H1 (cell line): ENCODE data around the gene EGFR. TPM values are rescaled to one million over a fixed set of nuclear protein-coding genes. Genes with fewer than 3 reads are reported as not detected.

Source experiments
- CTCF ChIA-PET: fragments of 300-600 bp; sonication (Branson Sonifier 250); formaldehyde crosslinking; loops from one replicate; lab custom pipeline; 2021; ENCODE audit not compliant: partially characterized antibody; lab: Charles Lee
- POLR2A ChIA-PET: fragments of 300-600 bp; sonication (Branson Sonifier 250); formaldehyde crosslinking; loops from one replicate; lab custom pipeline; 2021; ENCODE audit warnings: inconsistent platforms; ENCODE audit not compliant: partially characterized antibody; lab: Charles Lee
- DNase-seq, 2 experiments: peaks; one replicate each; pipeline versions ENCODE4 v3.0.0 to v3.0.0-alpha.2; 2010 to 2022; ENCODE audit warnings: low spot score in 2 of 2, low read depth in 1 of 2, mixed read lengths in 1 of 2
- FAIRE-seq: peaks from 2 replicates; lab custom pipeline; 2011; peaks lifted over from hg19 to GRCh38; lab: Jason Lieb, UNC
- H2AFZ ChIP-seq: 2 replicates; pipeline ENCODE4 v1.8.1; 2012; ENCODE audit warnings: low read length, inconsistent platforms
- H2AK5ac ChIP-seq: 2 replicates; pipeline ENCODE4 v1.6.1; 2013; ENCODE audit warnings: low read depth, low read length
- H2BK120ac ChIP-seq: replicated peaks from 2 replicates; pipeline ENCODE3; 2013; ENCODE audit warnings: low read depth, low read length, inconsistent platforms
- H2BK12ac ChIP-seq: 2 replicates; pipeline ENCODE4 v1.6.1; 2013; ENCODE audit warnings: low read depth, low read length
- H2BK15ac ChIP-seq: 2 replicates; pipeline ENCODE4 v1.6.1; 2013; ENCODE audit warnings: low read length
- H2BK20ac ChIP-seq: 2 replicates; pipeline ENCODE4 v1.6.1; 2013; ENCODE audit warnings: low read length
- H2BK5ac ChIP-seq: 2 replicates; pipeline ENCODE4 v1.6.1; 2013; ENCODE audit warnings: low read depth, low read length
- H3K14ac ChIP-seq: 2 replicates; pipeline ENCODE4 v1.6.1; 2013; ENCODE audit warnings: inconsistent platforms; ENCODE audit not compliant: insufficient read length
- H3K18ac ChIP-seq: 2 replicates; pipeline ENCODE4 v1.6.1; 2013; ENCODE audit warnings: low read length; ENCODE audit errors: extremely low read depth
- H3K23ac ChIP-seq: 2 replicates; pipeline ENCODE4 v1.6.1; 2013; ENCODE audit warnings: inconsistent platforms; ENCODE audit not compliant: insufficient read length
- H3K23me2 ChIP-seq: 2 replicates; pipeline ENCODE4 v1.6.1; 2013; ENCODE audit warnings: low read depth, low read length
- H3K27ac ChIP-seq: 2 replicates; pipeline ENCODE4 v1.6.1; 2011; ENCODE audit warnings: low read depth, low read length, inconsistent platforms
- H3K27me3 ChIP-seq, 4 experiments: replicated peaks in 1 of 4; 1 replicate in 1 of 4; 2 replicates in 3 of 4; pipeline versions ENCODE4 v1.6.1 to v1.8.1; 2011 to 2013; ENCODE audit warnings: low read length in 3 of 4, mild to moderate bottlenecking in 3 of 4, inconsistent platforms in 2 of 4, mixed read lengths in 2 of 4, moderate library complexity in 1 of 4; ENCODE audit not compliant: control insufficient read depth in 3 of 4, insufficient read depth in 3 of 4; ENCODE audit errors: extremely low read depth in 1 of 4
- H3K36me3 ChIP-seq, 4 experiments: 2 replicates each; pipeline versions ENCODE4 v1.6.1 to v1.8.1; 2011 to 2013; ENCODE audit warnings: mild to moderate bottlenecking in 4 of 4, low read length in 3 of 4, moderate library complexity in 2 of 4, control low read depth in 1 of 4, inconsistent platforms in 1 of 4; ENCODE audit not compliant: insufficient read depth in 4 of 4, control insufficient read depth in 2 of 4
- H3K4ac ChIP-seq: replicated peaks from 2 replicates; pipeline ENCODE3; 2013; ENCODE audit warnings: low read length, low read depth, mixed read lengths, inconsistent platforms; ENCODE audit not compliant: insufficient read length
- H3K4me1 ChIP-seq, 4 experiments: replicated peaks in 1 of 4; 1 replicate in 1 of 4; 2 replicates in 3 of 4; pipeline versions ENCODE4 v1.6.1 to v1.8.1; 2011 to 2013; ENCODE audit warnings: low read length in 3 of 4, inconsistent platforms in 2 of 4, mixed read lengths in 1 of 4; ENCODE audit not compliant: insufficient read depth in 4 of 4, control insufficient read depth in 3 of 4
- H3K4me2 ChIP-seq, 2 experiments: 2 replicates each; pipeline versions ENCODE4 v1.6.1 to v1.8.1; 2011 to 2013; ENCODE audit warnings: low read depth in 2 of 2, low read length in 2 of 2, control low read depth in 1 of 2, inconsistent platforms in 1 of 2, mild to moderate bottlenecking in 1 of 2; ENCODE audit not compliant: insufficient read depth in 1 of 2
- H3K4me3 ChIP-seq, 4 experiments: fragments of 200-600, 300-600 bp in 1 of 4; sonication (generic), shearing (Covaris generic), sonication (Bioruptor Twin) in 1 of 4; 2 replicates each; pipeline versions ENCODE4 v1.5.1 to v1.8.1; 2011 to 2016; ENCODE audit warnings: low read length in 4 of 4, low read depth in 3 of 4, control low read depth in 2 of 4, inconsistent platforms in 2 of 4, mild to moderate bottlenecking in 2 of 4, mixed read lengths in 1 of 4, moderate library complexity in 1 of 4; ENCODE audit not compliant: insufficient read depth in 2 of 4; ENCODE audit errors: extremely low read depth in 1 of 4
- H3K56ac ChIP-seq: replicated peaks from 2 replicates; pipeline ENCODE3; 2013; ENCODE audit warnings: low read depth, mild to moderate bottlenecking, mixed read lengths, low read length, inconsistent platforms; ENCODE audit not compliant: insufficient read length
- H3K79me1 ChIP-seq: 2 replicates; pipeline ENCODE4 v1.6.1; 2013; ENCODE audit warnings: low read depth, low read length, control low read depth
- H3K79me2 ChIP-seq, 2 experiments: 2 replicates each; pipeline versions ENCODE4 v1.6.1 to v1.8.1; 2012 to 2013; ENCODE audit warnings: low read length in 2 of 2, mild to moderate bottlenecking in 2 of 2, inconsistent platforms in 1 of 2; ENCODE audit not compliant: insufficient read depth in 2 of 2, control insufficient read depth in 1 of 2
- H3K9ac ChIP-seq, 4 experiments: replicated peaks in 1 of 4; 1 replicate in 1 of 4; 2 replicates in 3 of 4; pipeline versions ENCODE4 v1.6.1 to v1.8.1; 2011 to 2013; ENCODE audit warnings: low read depth in 3 of 4, low read length in 3 of 4, control low read depth in 2 of 4, mild to moderate bottlenecking in 2 of 4, moderate library complexity in 2 of 4, inconsistent platforms in 1 of 4; ENCODE audit errors: extremely low read depth in 1 of 4
- H3K9me3 ChIP-seq, 2 experiments: 2 replicates each; pipeline versions ENCODE4 v1.6.1 to v1.8.1; 2012 to 2013; ENCODE audit warnings: mild to moderate bottlenecking in 2 of 2, moderate library complexity in 2 of 2, control low read depth in 1 of 2, inconsistent platforms in 1 of 2, low read depth in 1 of 2, low read length in 1 of 2, mixed read lengths in 1 of 2; ENCODE audit not compliant: insufficient read depth in 2 of 2
- H4K20me1 ChIP-seq, 2 experiments: replicated peaks in 1 of 2; 2 replicates each; pipeline versions ENCODE3 to v1.8.1; 2011 to 2013; ENCODE audit warnings: inconsistent platforms in 2 of 2, low read length in 2 of 2, mild to moderate bottlenecking in 1 of 2; ENCODE audit not compliant: insufficient read depth in 2 of 2, control insufficient read depth in 1 of 2
- H4K5ac ChIP-seq: 2 replicates; pipeline ENCODE4 v1.6.1; 2013; ENCODE audit warnings: low read length, low read depth, mixed read lengths, inconsistent platforms; ENCODE audit not compliant: insufficient read length
- H4K8ac ChIP-seq: 2 replicates; pipeline ENCODE4 v1.8.0; 2013; ENCODE audit warnings: mild to moderate bottlenecking, moderate library complexity, low read length, inconsistent platforms; ENCODE audit not compliant: insufficient read depth; ENCODE audit errors: extremely low read depth
- H4K91ac ChIP-seq: replicated peaks from 2 replicates; pipeline ENCODE3; 2013; ENCODE audit warnings: low read length, mixed read lengths, inconsistent platforms; ENCODE audit not compliant: insufficient read length
- CTCF ChIP-seq, 3 experiments: IDR thresholded peaks; 1 replicate in 2 of 3; 2 replicates in 1 of 3; pipeline versions ENCODE4 v1.5.1 to v1.6.1; 2011; ENCODE audit warnings: low read length in 3 of 3, mild to moderate bottlenecking in 3 of 3, inconsistent platforms in 2 of 3, low read depth in 1 of 3, moderate library complexity in 1 of 3; ENCODE audit not compliant: insufficient read depth in 1 of 3; ENCODE audit errors: control extremely low read depth in 1 of 3
- EGR1 ChIP-seq: IDR thresholded peaks from 2 replicates; pipeline ENCODE4 v1.6.1; 2011; ENCODE audit warnings: low read depth, low read length, borderline replicate concordance
- PHF8 ChIP-seq: fragments of 200-600 bp; sonication (generic); conservative IDR thresholded peaks from 2 replicates; pipeline ENCODE4 v1.7.1; 2012; ENCODE audit warnings: low read depth, mild to moderate bottlenecking, inconsistent platforms, low read length, moderate library complexity
- RAD21 ChIP-seq, 2 experiments: IDR thresholded peaks in 1 of 2; conservative IDR thresholded peaks in 1 of 2; 2 replicates each; pipeline ENCODE4 v1.6.1; 2011; ENCODE audit warnings: low read depth in 2 of 2, low read length in 2 of 2, improper control_type of control experiment in 1 of 2, inconsistent platforms in 1 of 2, mild to moderate bottlenecking in 1 of 2, moderate library complexity in 1 of 2
- SP4 ChIP-seq: IDR thresholded peaks from 2 replicates; pipeline ENCODE4 v1.6.1; 2012; ENCODE audit warnings: low read length, inconsistent platforms
- SRF ChIP-seq: IDR thresholded peaks from 2 replicates; pipeline ENCODE4 v1.6.1; 2011; ENCODE audit warnings: mild to moderate bottlenecking, low read depth, low read length, moderate library complexity
- SUZ12 ChIP-seq: fragments of 200-600 bp; sonication (generic); IDR thresholded peaks from 2 replicates; pipeline ENCODE4 v1.6.1; 2012; ENCODE audit warnings: mild to moderate bottlenecking, inconsistent platforms, low read length, moderate library complexity, mixed read lengths
- TCF12 ChIP-seq: IDR thresholded peaks from 2 replicates; pipeline ENCODE4 v1.6.1; 2011; ENCODE audit warnings: low read depth, mild to moderate bottlenecking, low read length
- WGBS, 2 experiments: shearing (Covaris generic) in 1 of 2; methylation state at CpG; one replicate each; pipeline versions ENCODE4 v1.1.6 to v1.1.7; 2013 to 2015; ENCODE audit warnings: low lambda C conversion rate in 2 of 2, mixed read lengths in 2 of 2, inconsistent platforms in 1 of 2, low coverage in 1 of 2, missing lambda C conversion rate in 1 of 2; ENCODE audit not compliant: insufficient replicate concordance in 2 of 2, insufficient coverage in 1 of 2, insufficient read length in 1 of 2; ENCODE audit errors: extremely low coverage in 1 of 2, missing lambda C conversion rate in 1 of 2; 5-methylcytosine and 5-hydroxymethylcytosine counted together
- polyA plus RNA-seq, 7 experiments: library from polyadenylated mRNA; depleted of rRNA in 3 of 7; stranded (reverse) in 5 of 7; unstranded in 2 of 7; fragments of >200 nt in 5 of 7; fragments of 200-250 nt in 2 of 7; gene quantifications; 1 replicate in 5 of 7; 2 replicates in 1 of 7; 4 replicates in 1 of 7; pipeline versions ENCODE4 v1.2.1 to v1.2.3, GENCODE V29; 2011 to 2013; ENCODE audit warnings: missing spikeins in 2 of 7, mixed read lengths in 2 of 7
- total RNA-seq: library from RNA; stranded (reverse); fragmentation: NEBNext Ultra II Directional; extraction: Animal tissue kit (Norgen Biotek cat#: 25700); gene quantifications from 2 replicates; pipeline ENCODE4 v1.2.1, GENCODE V29; 2021

Gene EGFR
- total and polyA plus RNA-seq, 2 of the 8 experiments (the other 6 are each of a cell fraction or from before 2014, with no cell fraction given) = 1.9 to 5.8 TPM

- H2AK5ac ChIP-seq = no peak overlapping the region
- H2BK120ac ChIP-seq = no peak overlapping the region
- H2BK5ac ChIP-seq = no peak overlapping the region
- H3K27me3 ChIP-seq = no peaks in the 10 kb centered on the region
- H3K27ac ChIP-seq = no peak overlapping the region
- no peak overlapping the region for H2BK15ac ChIP-seq
- H4K91ac ChIP-seq = no peak overlapping the region
- ChIA-PET CTCF (interaction anchor here (1.2 to 3.2 kb wide), 4 partner anchors 9 to 31 kb away, joined by 3 to 15 read pairs (median 6); no protein-coding TSS in a partner anchor), POLR2A (no interaction called here)
- no peak overlapping the region for H3K14ac ChIP-seq
- no peak for DNase-seq
- H3K9me3 ChIP-seq = no peaks in the 10 kb centered on the region
- H4K20me1 ChIP-seq = no peaks in the 10 kb centered on the region
- no peak overlapping the region for H2BK12ac ChIP-seq
- no peaks in the 10 kb centered on the region for H3K36me3 ChIP-seq
- FAIRE-seq = no peak
- no peak overlapping the region for H3K4me3 ChIP-seq
- no peak overlapping the region for H3K4ac ChIP-seq
- no peak overlapping the region for H3K56ac ChIP-seq
- H3K4me1 ChIP-seq = no peaks in the 10 kb centered on the region; a peak in 1 of 7 replicates
- no peak overlapping the region for H3K18ac ChIP-seq
- no peak overlapping the region for H4K5ac ChIP-seq
- H3K9ac ChIP-seq = no peak overlapping the region
- H3K79me1 ChIP-seq = no peaks in the 10 kb centered on the region
- no peaks in the 10 kb centered on the region for H3K79me2 ChIP-seq
- H3K23me2 ChIP-seq = no peaks in the 10 kb centered on the region
- no peak overlapping the region for H3K4me2 ChIP-seq
- 88% methylated on average over 24 of the region's 24 CpGs; no CpG with 5 or more reads in 1 of the 2 experiments for WGBS, 2 experiments
- no peak overlapping the region for H3K23ac ChIP-seq
- H2BK20ac ChIP-seq = no peak overlapping the region
- no peak overlapping the region for H2AFZ ChIP-seq
- TF ChIP-seq EGR1 = no peak
- no peak for TF ChIP-seq SP4
- no peak for TF ChIP-seq RAD21 (IDR thresholded peaks at IDR 0.05 in 1 of 2, conservative IDR thresholded peaks at IDR 0.05 in 1 of 2; ENCODE audit: low read depth in 2 of 2, low read length in 2 of 2)
- no peak for TF ChIP-seq CTCF (IDR thresholded peaks at IDR 0.05; ENCODE audit: control extremely low read depth in 1 of 3, insufficient read depth in 1 of 3, low read depth in 1 of 3, low read length in 3 of 3)
- no peak for TF ChIP-seq SUZ12
- no peak for TF ChIP-seq SRF
- TF ChIP-seq TCF12 = no peak
- no peak for TF ChIP-seq PHF8
- TF ChIP-seq, all 59 proteins: peak for 0
- H4K8ac ChIP-seq = no peak overlapping the region
Measured at GRCh38 chr7:55155351-55156117, 136.7 kb downstream of the EGFR start.
